Endothelial cell (in vitro differentiated cells): ENCODE measurements around the gene LRRC45. TPM values are rescaled to one million over a fixed set of nuclear protein-coding genes. Genes with fewer than 3 reads are reported as not detected.
"Not testable (repeated sequence)": the region's sequence is repeated elsewhere in the genome, so short reads cannot be mapped to it uniquely, and the experiment has no call there.

Experiments
- DNase-seq: peaks from one replicate; pipeline ENCODE4 v3.0.0; 2021; ENCODE audit warnings: low spot score
- H3K27ac Mint-ChIP-seq: one replicate; pipeline ENCODE4 v1.8.0; 2021; ENCODE audit warnings: mixed read lengths, inconsistent platforms; ENCODE audit not compliant: unreplicated experiment
- H3K27me3 Mint-ChIP-seq: one replicate; pipeline ENCODE4 v1.8.0; 2021; ENCODE audit warnings: mild to moderate bottlenecking, moderate library complexity, mixed read lengths, inconsistent platforms; ENCODE audit not compliant: unreplicated experiment
- H3K36me3 Mint-ChIP-seq: one replicate; pipeline ENCODE4 v1.8.0; 2021; ENCODE audit warnings: mild to moderate bottlenecking, low read depth, mixed read lengths, inconsistent platforms; ENCODE audit not compliant: unreplicated experiment
- H3K4me1 Mint-ChIP-seq: one replicate; pipeline ENCODE4 v1.8.0; 2021; ENCODE audit warnings: mild to moderate bottlenecking, mixed read lengths, inconsistent platforms; ENCODE audit not compliant: unreplicated experiment
- H3K4me3 Mint-ChIP-seq: one replicate; pipeline ENCODE4 v1.8.0; 2021; ENCODE audit warnings: mild to moderate bottlenecking, mixed read lengths, inconsistent platforms; ENCODE audit not compliant: unreplicated experiment
- H3K9me3 Mint-ChIP-seq: one replicate; pipeline ENCODE4 v1.8.0; 2021; ENCODE audit warnings: mixed read lengths, inconsistent platforms; ENCODE audit not compliant: unreplicated experiment
- total RNA-seq: library from RNA; stranded (reverse); fragmentation: NEBNext Ultra II Directional; extraction: Animal tissue kit (Norgen Biotek cat#: 25700); gene quantifications from one replicate; pipeline ENCODE4 v1.2.1, GENCODE V29; 2021; ENCODE audit not compliant: unreplicated experiment
- TF ChIP-seq, protein P1 (sequence below): fragments of 200-600 bp; sonication (generic); IDR thresholded peaks from one replicate; pipeline ENCODE4 v1.5.0; 2021; ENCODE audit warnings: antibody characterized with exemption; ENCODE audit not compliant: unreplicated experiment

Gene LRRC45
- total RNA-seq, 1 donor from 2014 or later = 12.2 TPM

DNA sequence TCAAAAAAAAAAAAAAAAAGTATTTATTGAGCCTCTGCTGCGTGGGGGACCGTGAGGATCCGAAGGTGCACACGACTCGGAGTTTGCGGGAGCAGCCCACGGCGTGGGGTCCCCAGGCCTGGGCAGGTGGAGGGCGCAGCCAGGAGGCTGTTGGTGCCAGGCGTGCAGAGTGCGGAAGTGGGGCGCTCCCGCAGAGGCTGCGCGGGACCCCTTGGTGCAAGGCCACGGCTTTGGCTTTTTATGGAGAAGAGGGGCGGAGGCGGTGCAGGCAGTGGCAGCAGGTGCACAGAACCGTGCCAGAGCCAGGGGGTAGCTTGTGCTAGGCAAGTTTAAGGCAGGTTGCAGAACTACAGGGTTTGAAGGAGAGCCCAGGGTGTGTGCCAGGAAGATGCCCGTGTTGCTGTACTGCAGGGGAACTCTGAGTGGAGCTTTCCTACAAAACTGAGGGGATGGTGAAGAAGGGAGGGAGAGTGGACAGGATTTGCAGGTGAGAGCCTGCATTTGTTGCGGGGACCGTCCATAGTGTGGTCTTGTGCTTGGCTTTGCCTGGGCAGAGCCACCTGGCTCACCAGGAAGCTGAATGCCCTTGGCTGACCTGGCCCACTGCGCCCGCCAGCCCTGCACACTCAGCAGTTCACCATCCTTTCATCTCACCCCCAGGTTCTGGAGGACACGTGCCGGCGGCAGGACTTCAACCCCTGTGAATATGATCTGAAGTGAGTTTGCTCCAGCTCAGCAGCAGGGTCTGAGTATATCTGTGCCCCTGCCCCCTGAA, 44.4 kb upstream of the LRRC45 start:
- Mint-ChIP-seq H3K27me3 (peaks cover 9% of the 10 kb centered on the region), H3K4me3 (peak overlapping the region; percentile 84), H3K36me3 (no peaks in the 10 kb centered on the region), H3K27ac (peak overlapping the region; percentile 64), H3K9me3 (no peaks in the 10 kb centered on the region), H3K4me1 (no peaks in the 10 kb centered on the region)
- TF ChIP-seq, protein P1, sequence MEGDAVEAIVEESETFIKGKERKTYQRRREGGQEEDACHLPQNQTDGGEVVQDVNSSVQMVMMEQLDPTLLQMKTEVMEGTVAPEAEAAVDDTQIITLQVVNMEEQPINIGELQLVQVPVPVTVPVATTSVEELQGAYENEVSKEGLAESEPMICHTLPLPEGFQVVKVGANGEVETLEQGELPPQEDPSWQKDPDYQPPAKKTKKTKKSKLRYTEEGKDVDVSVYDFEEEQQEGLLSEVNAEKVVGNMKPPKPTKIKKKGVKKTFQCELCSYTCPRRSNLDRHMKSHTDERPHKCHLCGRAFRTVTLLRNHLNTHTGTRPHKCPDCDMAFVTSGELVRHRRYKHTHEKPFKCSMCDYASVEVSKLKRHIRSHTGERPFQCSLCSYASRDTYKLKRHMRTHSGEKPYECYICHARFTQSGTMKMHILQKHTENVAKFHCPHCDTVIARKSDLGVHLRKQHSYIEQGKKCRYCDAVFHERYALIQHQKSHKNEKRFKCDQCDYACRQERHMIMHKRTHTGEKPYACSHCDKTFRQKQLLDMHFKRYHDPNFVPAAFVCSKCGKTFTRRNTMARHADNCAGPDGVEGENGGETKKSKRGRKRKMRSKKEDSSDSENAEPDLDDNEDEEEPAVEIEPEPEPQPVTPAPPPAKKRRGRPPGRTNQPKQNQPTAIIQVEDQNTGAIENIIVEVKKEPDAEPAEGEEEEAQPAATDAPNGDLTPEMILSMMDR = no peak
- DNase-seq = no peak

DNA sequence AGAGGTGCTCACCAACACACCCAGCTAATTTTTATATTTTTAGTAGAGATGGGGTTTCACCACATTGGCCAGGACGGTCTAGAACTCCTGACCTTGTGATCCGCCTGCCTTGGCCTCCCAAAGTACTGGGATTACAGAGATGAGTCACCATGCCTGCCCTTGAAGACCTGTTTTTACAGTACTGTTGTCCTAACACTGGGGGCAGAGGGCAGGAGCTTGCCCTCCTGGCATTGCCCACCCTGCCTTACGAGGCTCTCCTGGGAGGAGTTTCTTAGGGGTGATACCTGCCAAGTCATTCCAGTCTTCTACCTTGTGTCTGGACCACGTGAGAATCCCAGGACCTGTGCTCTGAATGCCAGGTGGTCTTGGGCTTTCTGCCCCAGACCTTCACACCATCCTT, 43.0 kb upstream of the LRRC45 start:
- peaks cover 3% of the 10 kb centered on the region for H3K36me3 Mint-ChIP-seq
- no peak for DNase-seq
- TF ChIP-seq, protein P1 = no peak
- no peaks in the 10 kb centered on the region for H3K9me3 Mint-ChIP-seq
- H3K27ac Mint-ChIP-seq = no peak overlapping the region
- no peak overlapping the region for H3K4me3 Mint-ChIP-seq
- H3K27me3 Mint-ChIP-seq = peaks cover 9% of the 10 kb centered on the region
- H3K4me1 Mint-ChIP-seq = no peaks in the 10 kb centered on the region

DNA sequence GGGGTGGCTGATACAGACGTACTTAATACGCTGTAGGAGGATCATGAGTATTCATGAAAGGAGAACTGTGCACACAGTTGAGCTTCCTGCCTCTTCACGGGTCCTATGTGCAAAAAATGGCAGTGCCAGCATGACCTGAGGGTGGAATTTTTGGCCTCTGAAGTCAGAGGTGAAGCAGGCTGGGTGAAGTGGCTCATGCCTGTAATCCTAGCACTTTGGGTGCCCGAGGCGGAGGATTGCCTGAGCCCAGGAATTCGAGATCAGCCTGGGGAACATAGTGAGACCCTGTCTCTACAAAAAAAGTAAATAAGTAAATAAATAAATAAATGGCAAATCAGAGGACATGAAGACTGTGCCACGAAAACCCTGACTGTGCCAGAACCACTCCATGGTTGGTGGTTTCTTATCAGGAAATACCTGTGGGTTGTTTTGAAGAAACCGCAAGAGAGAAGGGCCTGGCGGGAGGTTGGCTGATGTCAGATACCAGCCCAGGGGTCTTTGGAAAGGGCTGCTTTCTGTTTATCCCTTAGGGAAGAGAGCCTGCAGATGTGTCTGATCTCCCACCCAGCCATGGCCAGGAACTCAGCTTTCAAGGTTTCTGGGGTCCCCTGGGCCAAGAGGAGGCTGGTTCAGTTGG, 42.3 kb upstream of the LRRC45 start:
- H3K4me1 Mint-ChIP-seq = no peaks in the 10 kb centered on the region
- TF ChIP-seq, protein P1 = no peak
- H3K27me3 Mint-ChIP-seq = peaks cover 9% of the 10 kb centered on the region
- H3K4me3 Mint-ChIP-seq = no peak overlapping the region
- no peak for DNase-seq
- H3K27ac Mint-ChIP-seq = no peak overlapping the region
- peaks cover 4% of the 10 kb centered on the region for H3K36me3 Mint-ChIP-seq
- no peaks in the 10 kb centered on the region for H3K9me3 Mint-ChIP-seq

DNA sequence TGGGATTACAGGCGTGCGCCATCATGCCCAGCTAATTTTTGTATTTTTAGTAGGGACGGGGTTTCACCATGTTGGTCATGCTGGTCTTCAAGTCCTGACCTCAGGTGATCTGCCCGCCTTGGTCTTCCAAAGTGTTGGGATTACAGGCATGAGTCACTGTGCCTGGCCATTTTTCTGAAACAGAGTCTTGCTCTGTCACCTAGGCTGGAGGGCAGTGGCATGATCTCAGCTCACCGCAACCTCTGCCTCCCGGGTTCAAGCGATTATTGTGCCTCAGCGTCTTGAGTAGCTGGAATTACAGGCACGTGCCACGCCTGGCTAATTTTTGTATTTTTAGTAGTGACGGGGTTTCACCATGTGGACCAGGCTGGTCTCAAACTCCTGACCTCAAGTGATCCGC, 41.6 kb upstream of the LRRC45 start:
- not testable (repeated sequence) for H3K36me3 Mint-ChIP-seq, DNase-seq, H3K27ac Mint-ChIP-seq

DNA sequence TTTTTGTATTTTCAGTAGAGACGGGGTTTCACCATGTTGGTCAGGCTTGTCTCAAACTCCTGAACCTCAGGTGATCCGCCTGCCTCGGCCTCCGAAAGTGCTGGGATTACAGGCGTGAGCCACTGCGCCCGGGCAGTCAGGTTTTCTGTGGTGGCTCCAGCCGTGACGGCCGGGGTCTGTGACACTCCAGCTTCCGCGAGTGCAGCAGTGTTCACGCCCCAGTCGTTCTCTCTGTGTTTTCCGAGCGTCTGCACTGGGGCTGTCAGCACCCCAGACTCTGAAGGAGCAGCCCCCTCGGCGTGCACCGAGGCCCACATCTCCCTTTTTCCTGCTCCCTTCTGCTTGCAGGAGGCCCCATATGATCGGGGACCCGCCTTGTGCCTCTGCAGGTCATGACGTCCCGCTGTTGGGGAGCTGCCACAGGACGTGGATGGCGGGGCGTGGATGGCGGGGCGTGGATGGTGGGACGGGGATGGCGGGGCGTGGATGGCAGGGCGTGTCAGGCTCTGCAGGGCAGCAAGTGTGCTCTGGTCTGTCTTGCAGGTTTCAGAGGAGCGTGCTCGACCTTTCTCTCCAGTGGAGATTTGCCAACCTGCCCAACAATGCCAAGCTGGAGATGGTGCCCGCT, 40.0 kb upstream of the LRRC45 start:
- Mint-ChIP-seq H3K4me3 (no peak overlapping the region), H3K36me3 (peaks cover 4% of the 10 kb centered on the region), H3K27ac (no peak overlapping the region), H3K4me1 (no peaks in the 10 kb centered on the region), H3K9me3 (no peaks in the 10 kb centered on the region), H3K27me3 (peaks cover 4% of the 10 kb centered on the region)
- TF ChIP-seq, protein P1 = no peak
- no peak for DNase-seq

More for the DNA sequence above, 41.6 kb upstream of the LRRC45 start:
- not testable (repeated sequence) for H3K4me1 Mint-ChIP-seq, H3K9me3 Mint-ChIP-seq, H3K27me3 Mint-ChIP-seq, H3K4me3 Mint-ChIP-seq
